Parathyroid adenoma (tissue), 2 donors: Measurements from ENCODE around the gene ACOT13.

Experiments
- H2AFZ ChIP-seq: fragments of 300-600 bp; sonication (generic); one replicate; pipeline ENCODE4 v1.7.0; 2017; ENCODE audit warnings: antibody characterized with exemption, mild to moderate bottlenecking
- H3K27ac ChIP-seq: fragments of 300-600 bp; sonication (generic); one replicate; pipeline ENCODE4 v1.7.0; 2017
- H3K27me3 ChIP-seq: fragments of 300-600 bp; sonication (generic); one replicate; pipeline ENCODE4 v1.7.0; 2017; ENCODE audit warnings: low read length; ENCODE audit not compliant: control insufficient read depth, insufficient read depth
- H3K36me3 ChIP-seq: fragments of 300-600 bp; sonication (generic); one replicate; pipeline ENCODE4 v1.7.0; 2017; ENCODE audit warnings: low read length; ENCODE audit not compliant: control insufficient read depth, insufficient read depth
- H3K4me1 ChIP-seq: fragments of 300-600 bp; sonication (generic); one replicate; pipeline ENCODE4 v1.7.0; 2017; ENCODE audit warnings: control low read depth
- H3K4me2 ChIP-seq: fragments of 300-600 bp; sonication (generic); one replicate; pipeline ENCODE4 v1.7.0; 2017; ENCODE audit warnings: low read length
- H3K4me3 ChIP-seq: fragments of 300-600 bp; sonication (generic); one replicate; pipeline ENCODE4 v1.7.0; 2017; ENCODE audit warnings: low read depth, low read length
- H3K79me2 ChIP-seq: fragments of 300-600 bp; sonication (generic); one replicate; pipeline ENCODE4 v1.7.0; 2017; ENCODE audit warnings: control low read depth
- H3K9ac ChIP-seq: fragments of 300-600 bp; sonication (generic); one replicate; pipeline ENCODE4 v1.7.0; 2017; ENCODE audit warnings: mild to moderate bottlenecking
- H3K9me3 ChIP-seq: fragments of 300-600 bp; sonication (generic); one replicate; pipeline ENCODE4 v1.7.0; 2017; ENCODE audit warnings: low read length; ENCODE audit not compliant: control insufficient read depth
- TF ChIP-seq, protein P1 (sequence below): fragments of 300-600 bp; sonication (generic); IDR thresholded peaks from one replicate; pipeline ENCODE4 v1.7.0; 2017; ENCODE audit warnings: antibody characterized with exemption, mild to moderate bottlenecking
- donor health status: primary hyperparathyroidism.

ACOT13 gene

DNA sequence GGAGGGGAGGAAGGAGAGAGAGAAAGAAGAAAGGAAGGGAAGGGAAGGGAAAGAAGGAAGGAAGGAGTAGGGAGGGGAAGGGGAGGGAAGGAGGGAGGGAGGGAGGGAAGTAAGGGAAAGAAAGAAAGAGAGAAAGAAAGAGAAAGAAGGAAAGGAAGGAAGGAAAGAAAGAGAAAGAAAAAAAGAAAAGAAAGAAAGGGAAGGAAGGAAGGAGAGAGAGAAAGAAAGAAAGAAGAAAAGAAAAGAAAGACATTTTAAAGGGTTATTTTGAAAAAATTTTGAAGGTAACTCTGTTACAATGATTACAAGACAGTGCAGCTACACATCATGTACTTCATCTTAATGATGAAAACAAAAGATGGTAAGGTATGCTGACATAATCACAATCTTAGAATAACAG lies 24.8 kb upstream of the ACOT13 start:
- Histone ChIP-seq H3K4me2 (no peak overlapping the region), H3K27me3 (no peaks in the 10 kb centered on the region), H3K27ac (no peak overlapping the region), H3K79me2 (no peaks in the 10 kb centered on the region), H3K36me3 (no peaks in the 10 kb centered on the region), H2AFZ (no peak overlapping the region), H3K4me1 (no peaks in the 10 kb centered on the region), H3K9me3 (no peaks in the 10 kb centered on the region), H3K9ac (no peak overlapping the region), H3K4me3 (no peak overlapping the region)
- TF ChIP-seq, protein P1, sequence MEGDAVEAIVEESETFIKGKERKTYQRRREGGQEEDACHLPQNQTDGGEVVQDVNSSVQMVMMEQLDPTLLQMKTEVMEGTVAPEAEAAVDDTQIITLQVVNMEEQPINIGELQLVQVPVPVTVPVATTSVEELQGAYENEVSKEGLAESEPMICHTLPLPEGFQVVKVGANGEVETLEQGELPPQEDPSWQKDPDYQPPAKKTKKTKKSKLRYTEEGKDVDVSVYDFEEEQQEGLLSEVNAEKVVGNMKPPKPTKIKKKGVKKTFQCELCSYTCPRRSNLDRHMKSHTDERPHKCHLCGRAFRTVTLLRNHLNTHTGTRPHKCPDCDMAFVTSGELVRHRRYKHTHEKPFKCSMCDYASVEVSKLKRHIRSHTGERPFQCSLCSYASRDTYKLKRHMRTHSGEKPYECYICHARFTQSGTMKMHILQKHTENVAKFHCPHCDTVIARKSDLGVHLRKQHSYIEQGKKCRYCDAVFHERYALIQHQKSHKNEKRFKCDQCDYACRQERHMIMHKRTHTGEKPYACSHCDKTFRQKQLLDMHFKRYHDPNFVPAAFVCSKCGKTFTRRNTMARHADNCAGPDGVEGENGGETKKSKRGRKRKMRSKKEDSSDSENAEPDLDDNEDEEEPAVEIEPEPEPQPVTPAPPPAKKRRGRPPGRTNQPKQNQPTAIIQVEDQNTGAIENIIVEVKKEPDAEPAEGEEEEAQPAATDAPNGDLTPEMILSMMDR = no peak

DNA sequence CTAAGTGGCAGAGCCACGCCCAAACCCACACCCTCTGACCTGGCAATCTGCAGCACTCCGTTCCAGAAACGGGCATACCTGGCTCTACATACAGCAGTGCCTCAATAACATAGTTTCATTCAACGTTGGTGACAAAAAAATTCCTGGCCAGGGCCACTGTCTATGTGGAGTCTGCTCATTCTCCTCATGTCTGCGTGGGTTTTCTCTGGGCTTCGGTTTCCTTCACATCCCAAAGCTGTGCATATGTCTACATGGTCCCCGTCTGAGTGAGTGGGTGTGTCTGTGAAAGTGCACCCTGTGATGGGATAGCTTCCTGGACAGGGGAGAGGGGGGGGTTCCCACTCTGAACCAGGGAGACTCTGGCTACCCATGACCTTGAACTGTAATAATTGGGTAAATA lies 23.0 kb upstream of the ACOT13 start:
- Histone ChIP-seq H3K4me3 (no peak overlapping the region), H3K36me3 (no peaks in the 10 kb centered on the region), H3K9me3 (no peaks in the 10 kb centered on the region), H3K27ac (no peak overlapping the region), H3K27me3 (no peaks in the 10 kb centered on the region), H3K9ac (no peak overlapping the region), H3K4me1 (no peaks in the 10 kb centered on the region), H3K79me2 (no peaks in the 10 kb centered on the region), H2AFZ (no peak overlapping the region), H3K4me2 (no peak overlapping the region)
- TF ChIP-seq, protein P1 = no peak

GRCh38 chr6:24644377-24644776 lies 22.5 kb upstream of the ACOT13 start:
- H2AFZ ChIP-seq = no peak overlapping the region
- no peaks in the 10 kb centered on the region for H3K4me1 ChIP-seq
- no peak overlapping the region for H3K9ac ChIP-seq
- no peak overlapping the region for H3K4me2 ChIP-seq
- TF ChIP-seq, protein P1 = no peak
- no peaks in the 10 kb centered on the region for H3K9me3 ChIP-seq
- no peak overlapping the region for H3K27ac ChIP-seq
- no peaks in the 10 kb centered on the region for H3K79me2 ChIP-seq
- H3K27me3 ChIP-seq = no peaks in the 10 kb centered on the region
- H3K36me3 ChIP-seq = no peaks in the 10 kb centered on the region
- no peak overlapping the region for H3K4me3 ChIP-seq

GRCh38 chr6:24646771-24647170 lies 20.1 kb upstream of the ACOT13 start:
- Histone ChIP-seq H3K27ac (no peak overlapping the region), H2AFZ (peak overlapping the region; percentile 88), H3K4me3 (no peak overlapping the region), H3K9ac (no peak overlapping the region), H3K79me2 (no peaks in the 10 kb centered on the region), H3K36me3 (no peaks in the 10 kb centered on the region), H3K27me3 (no peaks in the 10 kb centered on the region), H3K4me1 (no peaks in the 10 kb centered on the region), H3K4me2 (peak overlapping the region; percentile 62), H3K9me3 (no peaks in the 10 kb centered on the region)
- TF ChIP-seq, protein P1 = no peak

DNA sequence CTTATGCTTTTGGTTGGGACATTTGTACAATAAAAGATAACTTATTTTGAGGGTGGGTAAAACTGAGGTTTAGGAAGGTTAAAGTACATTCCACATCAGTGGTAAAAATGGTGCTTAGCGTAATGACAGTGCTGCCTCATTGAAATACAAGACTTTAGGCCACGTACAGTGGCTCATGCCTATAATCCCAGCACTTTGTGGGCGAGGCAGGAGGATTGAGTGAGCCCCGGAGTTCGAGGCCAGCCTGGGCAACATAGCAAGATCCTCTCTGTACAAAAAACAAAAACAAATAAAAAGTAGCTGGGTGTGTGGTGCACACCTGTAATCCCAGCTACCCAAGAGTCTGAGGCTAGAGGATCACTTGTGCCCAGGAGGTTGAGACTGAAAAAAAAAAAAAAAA lies 18.6 kb upstream of the ACOT13 start:
- Histone ChIP-seq H2AFZ (no peak overlapping the region), H3K79me2 (no peaks in the 10 kb centered on the region), H3K36me3 (no peaks in the 10 kb centered on the region), H3K4me2 (no peak overlapping the region), H3K27me3 (no peaks in the 10 kb centered on the region), H3K9me3 (no peaks in the 10 kb centered on the region), H3K9ac (no peak overlapping the region), H3K27ac (no peak overlapping the region), H3K4me3 (no peak overlapping the region), H3K4me1 (no peaks in the 10 kb centered on the region)
- TF ChIP-seq, protein P1 = no peak
